Fibroblast of lung (primary cell): ENCODE data around the gene ARHGAP42.

ENCODE experiments used
- EZH2 ChIP-seq: IDR thresholded peaks from 2 replicates; pipeline ENCODE4 v1.5.1; 2012; ENCODE audit warnings: low read length, control low read depth, mild to moderate bottlenecking; ENCODE audit errors: missing control alignments
- TF ChIP-seq, protein P1 (sequence below), 2 donors: IDR thresholded peaks in 1 of 2; conservative IDR thresholded peaks in 1 of 2; 1 replicate in 1 of 2; 2 replicates in 1 of 2; pipeline ENCODE4 v1.5.1; 2011 to 2012; ENCODE audit warnings: low read length in 2 of 2, control low read depth in 1 of 2, inconsistent platforms in 1 of 2, low read depth in 1 of 2, mild to moderate bottlenecking in 1 of 2

DNA sequence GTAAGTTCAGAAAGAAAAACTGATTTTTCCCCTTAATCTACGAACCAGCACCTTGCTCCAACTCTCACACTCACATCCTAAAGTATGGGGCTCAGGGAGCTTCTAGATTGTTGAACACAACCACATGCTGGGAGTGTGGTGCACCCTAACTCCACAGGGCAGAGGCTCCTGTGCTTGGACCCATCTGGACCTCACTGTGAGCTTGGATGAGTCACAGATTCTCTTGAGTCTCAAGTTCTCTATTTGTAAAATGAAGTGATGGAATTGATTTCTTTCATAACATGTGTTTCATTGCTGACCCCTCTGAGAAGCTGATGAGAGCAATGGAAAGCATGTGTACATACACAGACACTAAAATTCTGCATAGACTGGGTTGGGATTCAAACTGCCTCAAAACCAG lies 332.8 kb downstream of the ARHGAP42 start:
- no peak for TF ChIP-seq EZH2
- TF ChIP-seq, protein P1, sequence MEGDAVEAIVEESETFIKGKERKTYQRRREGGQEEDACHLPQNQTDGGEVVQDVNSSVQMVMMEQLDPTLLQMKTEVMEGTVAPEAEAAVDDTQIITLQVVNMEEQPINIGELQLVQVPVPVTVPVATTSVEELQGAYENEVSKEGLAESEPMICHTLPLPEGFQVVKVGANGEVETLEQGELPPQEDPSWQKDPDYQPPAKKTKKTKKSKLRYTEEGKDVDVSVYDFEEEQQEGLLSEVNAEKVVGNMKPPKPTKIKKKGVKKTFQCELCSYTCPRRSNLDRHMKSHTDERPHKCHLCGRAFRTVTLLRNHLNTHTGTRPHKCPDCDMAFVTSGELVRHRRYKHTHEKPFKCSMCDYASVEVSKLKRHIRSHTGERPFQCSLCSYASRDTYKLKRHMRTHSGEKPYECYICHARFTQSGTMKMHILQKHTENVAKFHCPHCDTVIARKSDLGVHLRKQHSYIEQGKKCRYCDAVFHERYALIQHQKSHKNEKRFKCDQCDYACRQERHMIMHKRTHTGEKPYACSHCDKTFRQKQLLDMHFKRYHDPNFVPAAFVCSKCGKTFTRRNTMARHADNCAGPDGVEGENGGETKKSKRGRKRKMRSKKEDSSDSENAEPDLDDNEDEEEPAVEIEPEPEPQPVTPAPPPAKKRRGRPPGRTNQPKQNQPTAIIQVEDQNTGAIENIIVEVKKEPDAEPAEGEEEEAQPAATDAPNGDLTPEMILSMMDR (conservative IDR thresholded peaks at IDR 0.05 in 1 of 2, IDR thresholded peaks at IDR 0.05 in 1 of 2; ENCODE audit: low read depth in 1 of 2, low read length in 2 of 2): no peak
